Measurements from ENCODE around the gene TPD52L3. TPM values are rescaled to one million over a fixed set of nuclear protein-coding genes. Genes with fewer than 3 reads are reported as not detected.

Gene TPD52L3
- total and polyA plus RNA-seq, 2 of the 4 experiments (the other 2 are of a cell fraction): not detected

DNA sequence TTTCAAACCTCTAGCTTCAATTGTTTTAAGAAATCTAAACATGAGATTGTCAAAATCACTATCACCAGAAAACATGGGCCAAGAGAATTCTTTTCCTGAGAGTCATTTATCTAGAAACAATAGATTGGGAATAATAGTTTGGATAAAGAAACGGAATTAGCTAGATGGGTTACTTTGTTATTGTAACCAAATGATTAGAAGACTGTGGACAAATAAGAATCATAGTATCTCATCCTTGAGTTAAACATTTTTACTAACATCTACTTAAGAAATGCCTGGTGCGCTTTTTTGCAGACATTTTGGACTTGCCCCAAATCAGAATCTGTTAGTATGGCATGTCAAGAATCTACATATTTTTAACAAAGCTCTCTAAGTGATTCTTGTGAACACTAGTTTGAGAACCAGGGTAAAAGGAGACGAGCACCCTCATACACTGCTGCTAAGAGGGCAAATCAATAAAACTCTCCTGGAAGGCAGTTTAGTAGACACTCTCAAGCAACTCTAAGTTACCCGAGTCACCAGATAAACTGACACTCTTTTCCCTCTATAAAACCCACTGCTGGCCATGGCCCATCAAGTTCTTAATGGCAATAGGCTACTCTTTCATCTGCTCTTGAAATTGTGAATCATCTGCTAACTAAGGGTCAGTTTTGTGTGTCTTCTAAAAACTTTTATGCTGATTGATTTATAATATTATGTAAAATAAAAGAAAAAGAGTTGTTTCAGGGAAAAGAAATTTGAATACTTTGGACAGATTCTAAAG lies 39.1 kb downstream of the TPD52L3 start:
- peaks cover 4% of the 10 kb centered on the region for H3K4me1 ChIP-seq (ENCODE audit: control insufficient read depth, insufficient read depth, low read length)
- ATAC-seq (ENCODE audit: low read depth) (peak; percentile 68), DNase-seq (peak; percentile 29)
- H2AK9ac ChIP-seq (replicated peaks; ENCODE audit: low read depth, low read length, poor library complexity): no peak overlapping the region
- 0 out of 2 replicates have a peak, but pooled peaks cover 4% of the 10 kb centered on the region for H3K9me3 ChIP-seq (ENCODE audit: control insufficient read depth, insufficient read depth, low read length)
- H3K27ac ChIP-seq (ENCODE audit: insufficient read depth, low read length): no peak overlapping the region; the same call in 1 of the 2 replicates
- H3K18ac ChIP-seq (ENCODE audit: low read depth, low read length): peak overlapping the region; percentile 13; the same call in 1 of the 2 replicates
- no peaks in the 10 kb centered on the region for H3K27me3 ChIP-seq (ENCODE audit: control insufficient read depth, insufficient read depth, low read length)
- BruUV-seq (replicated peaks): no TSS peak
- no peak overlapping the region for H2BK15ac ChIP-seq (ENCODE audit: low read depth, low read length)
- no peak overlapping the region for H4K8ac ChIP-seq (ENCODE audit: low read depth in 2 of 2, low read length in 2 of 2)
- H3K4me3 ChIP-seq (ENCODE audit: insufficient read depth, low read depth, low read length): no peak overlapping the region
- TF ChIP-seq POLR2A (IDR thresholded peaks at IDR 0.05; ENCODE audit: low read depth, low read length): no peak
- no peak for TF ChIP-seq BHLHE40 (IDR thresholded peaks at IDR 0.05; ENCODE audit: low read depth, low read length)
- no peak for TF ChIP-seq FOS (IDR thresholded peaks at IDR 0.05; ENCODE audit: low read depth, low read length)
- TF ChIP-seq RCOR1 (IDR thresholded peaks at IDR 0.05; ENCODE audit: insufficient replicate concordance, low read length): no peak
- TF ChIP-seq NFE2L2 (IDR thresholded peaks at IDR 0.05; ENCODE audit: low read depth, low read length): no peak
- TF ChIP-seq MAFK (IDR thresholded peaks at IDR 0.05; ENCODE audit: low read depth, low read length): no peak
- TF ChIP-seq CHD1 (IDR thresholded peaks at IDR 0.05; ENCODE audit: low read depth, low read length): no peak
- TF ChIP-seq, protein P1, sequence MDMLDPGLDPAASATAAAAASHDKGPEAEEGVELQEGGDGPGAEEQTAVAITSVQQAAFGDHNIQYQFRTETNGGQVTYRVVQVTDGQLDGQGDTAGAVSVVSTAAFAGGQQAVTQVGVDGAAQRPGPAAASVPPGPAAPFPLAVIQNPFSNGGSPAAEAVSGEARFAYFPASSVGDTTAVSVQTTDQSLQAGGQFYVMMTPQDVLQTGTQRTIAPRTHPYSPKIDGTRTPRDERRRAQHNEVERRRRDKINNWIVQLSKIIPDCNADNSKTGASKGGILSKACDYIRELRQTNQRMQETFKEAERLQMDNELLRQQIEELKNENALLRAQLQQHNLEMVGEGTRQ (IDR thresholded peaks at IDR 0.05; ENCODE audit: low read depth, low read length): no peak
- TF ChIP-seq MAZ (IDR thresholded peaks at IDR 0.05; ENCODE audit: borderline replicate concordance, low read depth, low read length): no peak
- TF ChIP-seq, protein P2, sequence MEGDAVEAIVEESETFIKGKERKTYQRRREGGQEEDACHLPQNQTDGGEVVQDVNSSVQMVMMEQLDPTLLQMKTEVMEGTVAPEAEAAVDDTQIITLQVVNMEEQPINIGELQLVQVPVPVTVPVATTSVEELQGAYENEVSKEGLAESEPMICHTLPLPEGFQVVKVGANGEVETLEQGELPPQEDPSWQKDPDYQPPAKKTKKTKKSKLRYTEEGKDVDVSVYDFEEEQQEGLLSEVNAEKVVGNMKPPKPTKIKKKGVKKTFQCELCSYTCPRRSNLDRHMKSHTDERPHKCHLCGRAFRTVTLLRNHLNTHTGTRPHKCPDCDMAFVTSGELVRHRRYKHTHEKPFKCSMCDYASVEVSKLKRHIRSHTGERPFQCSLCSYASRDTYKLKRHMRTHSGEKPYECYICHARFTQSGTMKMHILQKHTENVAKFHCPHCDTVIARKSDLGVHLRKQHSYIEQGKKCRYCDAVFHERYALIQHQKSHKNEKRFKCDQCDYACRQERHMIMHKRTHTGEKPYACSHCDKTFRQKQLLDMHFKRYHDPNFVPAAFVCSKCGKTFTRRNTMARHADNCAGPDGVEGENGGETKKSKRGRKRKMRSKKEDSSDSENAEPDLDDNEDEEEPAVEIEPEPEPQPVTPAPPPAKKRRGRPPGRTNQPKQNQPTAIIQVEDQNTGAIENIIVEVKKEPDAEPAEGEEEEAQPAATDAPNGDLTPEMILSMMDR (conservative IDR thresholded peaks at IDR 0.05; ENCODE audit: low read depth, low read length): no peak
- TF ChIP-seq RFX5 (IDR thresholded peaks at IDR 0.05; ENCODE audit: low read depth, low read length): no peak
- TF ChIP-seq, protein P3, sequence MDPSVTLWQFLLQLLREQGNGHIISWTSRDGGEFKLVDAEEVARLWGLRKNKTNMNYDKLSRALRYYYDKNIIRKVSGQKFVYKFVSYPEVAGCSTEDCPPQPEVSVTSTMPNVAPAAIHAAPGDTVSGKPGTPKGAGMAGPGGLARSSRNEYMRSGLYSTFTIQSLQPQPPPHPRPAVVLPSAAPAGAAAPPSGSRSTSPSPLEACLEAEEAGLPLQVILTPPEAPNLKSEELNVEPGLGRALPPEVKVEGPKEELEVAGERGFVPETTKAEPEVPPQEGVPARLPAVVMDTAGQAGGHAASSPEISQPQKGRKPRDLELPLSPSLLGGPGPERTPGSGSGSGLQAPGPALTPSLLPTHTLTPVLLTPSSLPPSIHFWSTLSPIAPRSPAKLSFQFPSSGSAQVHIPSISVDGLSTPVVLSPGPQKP (IDR thresholded peaks at IDR 0.05; ENCODE audit: borderline replicate concordance, low read depth, low read length): no peak
- no peak for TF ChIP-seq RAD21 (IDR thresholded peaks at IDR 0.05; ENCODE audit: low read length)
- no peak for TF ChIP-seq SMC3 (IDR thresholded peaks at IDR 0.05; ENCODE audit: low read depth, low read length)
- no peak for TF ChIP-seq MXI1 (IDR thresholded peaks at IDR 0.05; ENCODE audit: borderline replicate concordance, low read depth, low read length)
- no peak for TF ChIP-seq CEBPB (IDR thresholded peaks at IDR 0.05; ENCODE audit: low read depth, low read length)
- no peak overlapping the region for H3K14ac ChIP-seq (replicated peaks; ENCODE audit: low read depth, low read length)
- H3K4me2 ChIP-seq (ENCODE audit: low read depth, low read length): peak overlapping the region; percentile 17
- no peak overlapping the region for H2BK5ac ChIP-seq (ENCODE audit: low read depth, low read length, poor library complexity, severe bottlenecking)
- H3K79me1 ChIP-seq (ENCODE audit: low read depth in 1 of 2, low read length in 2 of 2): no peaks in the 10 kb centered on the region
- H2AFZ ChIP-seq (replicated peaks; ENCODE audit: low read length, poor library complexity): no peak overlapping the region
- no CpG with 5 or more reads among the region's 4 CpGs for WGBS, 2 experiments (ENCODE audit: extremely low coverage in 2 of 2, insufficient read length in 1 of 2)
- ChIA-PET CTCF (no interaction called here), POLR2A (ENCODE audit: unreplicated experiment) (no interaction called here)
- intact Hi-C loops (cut with micrococcal nuclease): no loop called here
- no peak overlapping the region for H2BK120ac ChIP-seq (ENCODE audit: low read depth, low read length)
- no peak overlapping the region for H4K91ac ChIP-seq (ENCODE audit: insufficient read depth, low read depth, low read length)
- in situ Hi-C loops (cut with MboI; ENCODE audit: low sequenced_read_pairs): no loop called here
- H3K36me3 ChIP-seq (ENCODE audit: control insufficient read depth, insufficient read depth, low read length): no peaks in the 10 kb centered on the region
- no peak overlapping the region for H4K5ac ChIP-seq (ENCODE audit: low read depth, low read length)
- peak overlapping the region; percentile 10; the same call in 1 of the 2 replicates for H3K56ac ChIP-seq (ENCODE audit: extremely low read depth, insufficient read depth, low read length)
- no peaks in the 10 kb centered on the region for H4K20me1 ChIP-seq (ENCODE audit: insufficient read depth, low read length)
- H3K23ac ChIP-seq (ENCODE audit: low read depth, low read length): no peak overlapping the region
- no peaks in the 10 kb centered on the region for H3K9me1 ChIP-seq (ENCODE audit: insufficient read depth, low read length)
- dilution Hi-C loops (cut with HindIII; ENCODE audit: low sequenced_read_pairs, unreplicated experiment): no loop called here
- H2BK20ac ChIP-seq (ENCODE audit: low read depth, low read length): no peak overlapping the region
- no peak overlapping the region for H3K4ac ChIP-seq (ENCODE audit: low read depth, low read length)
- no peak overlapping the region for H3K9ac ChIP-seq (ENCODE audit: low read depth, low read length)
- no peak overlapping the region for H2AK5ac ChIP-seq (ENCODE audit: low read depth, low read length)

All from IMR-90 (cell line).